Neuronal stem cell (in vitro differentiated cells): Measurements from ENCODE around the gene EML4.

Source experiments
- DNase-seq: peaks from one replicate; pipeline ENCODE4 v3.0.0-alpha.2; 2013; ENCODE audit warnings: low spot score
- H2AFZ ChIP-seq: one replicate; pipeline ENCODE4 v1.6.1; 2013; ENCODE audit warnings: mild to moderate bottlenecking, low read length, inconsistent platforms
- H2AK5ac ChIP-seq: 2 replicates; pipeline ENCODE4 v1.6.1; 2013; ENCODE audit warnings: low read depth, mild to moderate bottlenecking, inconsistent platforms, low read length, moderate library complexity, mixed read lengths
- H2BK120ac ChIP-seq: 2 replicates; pipeline ENCODE4 v1.6.1; 2013; ENCODE audit warnings: low read depth, mild to moderate bottlenecking, inconsistent platforms, low read length, moderate library complexity, mixed read lengths
- H2BK12ac ChIP-seq: one replicate; pipeline ENCODE4 v1.6.1; 2013; ENCODE audit warnings: low read length, inconsistent platforms
- H2BK15ac ChIP-seq: 2 replicates; pipeline ENCODE4 v1.6.1; 2013; ENCODE audit warnings: mild to moderate bottlenecking, low read length, inconsistent platforms, mixed read lengths
- H2BK5ac ChIP-seq: one replicate; pipeline ENCODE4 v1.6.1; 2013; ENCODE audit warnings: inconsistent platforms, mild to moderate bottlenecking, low read length, moderate library complexity
- H3K14ac ChIP-seq: one replicate; pipeline ENCODE4 v1.6.1; 2013; ENCODE audit warnings: low read length, inconsistent platforms
- H3K18ac ChIP-seq: 2 replicates; pipeline ENCODE4 v1.6.1; 2013; ENCODE audit warnings: low read length, inconsistent platforms
- H3K23ac ChIP-seq: 2 replicates; pipeline ENCODE4 v1.6.1; 2013; ENCODE audit warnings: low read depth, mild to moderate bottlenecking, mixed read lengths, low read length, inconsistent platforms; ENCODE audit not compliant: poor library complexity
- H3K27ac ChIP-seq: replicated peaks from 3 replicates; pipeline ENCODE4 v1.5.1; 2013; ENCODE audit warnings: low read length, inconsistent platforms
- H3K27me3 ChIP-seq, 3 experiments: 2 replicates each; pipeline ENCODE4 v1.6.1; 2013; ENCODE audit warnings: low read length in 3 of 3, mild to moderate bottlenecking in 2 of 3, inconsistent platforms in 1 of 3, low read depth in 1 of 3, mixed read lengths in 1 of 3, moderate library complexity in 1 of 3; ENCODE audit not compliant: control insufficient read depth in 3 of 3, insufficient read depth in 3 of 3
- H3K36me3 ChIP-seq, 2 donors: replicated peaks in 1 of 2; 2 replicates each; pipeline ENCODE4 v1.6.1; 2013; ENCODE audit warnings: low read length in 2 of 2; ENCODE audit not compliant: control insufficient read depth in 2 of 2, insufficient read depth in 2 of 2
- H3K4ac ChIP-seq: 2 replicates; pipeline ENCODE4 v1.6.1; 2013; ENCODE audit warnings: inconsistent platforms, mild to moderate bottlenecking, low read length, moderate library complexity
- H3K4me1 ChIP-seq, 2 donors: 1 replicate in 1 of 2; 2 replicates in 1 of 2; pipeline ENCODE4 v1.6.1; 2013; ENCODE audit warnings: low read length in 2 of 2, low read depth in 1 of 2; ENCODE audit not compliant: control insufficient read depth in 2 of 2, insufficient read depth in 1 of 2
- H3K4me2 ChIP-seq: one replicate; pipeline ENCODE4 v1.6.1; 2013; ENCODE audit warnings: mild to moderate bottlenecking, low read length, inconsistent platforms; ENCODE audit not compliant: insufficient read depth, poor library complexity, severe bottlenecking
- H3K4me3 ChIP-seq, 2 donors: 2 replicates each; pipeline ENCODE4 v1.5.1; 2013; ENCODE audit warnings: low read length in 2 of 2, mild to moderate bottlenecking in 2 of 2, inconsistent platforms in 1 of 2, moderate library complexity in 1 of 2
- H3K79me1 ChIP-seq: one replicate; pipeline ENCODE4 v1.6.1; 2013; ENCODE audit warnings: low read depth, mild to moderate bottlenecking, inconsistent platforms, low read length, moderate library complexity
- H3K9ac ChIP-seq: one replicate; pipeline ENCODE4 v1.6.1; 2013; ENCODE audit warnings: mild to moderate bottlenecking, low read depth, low read length, inconsistent platforms; ENCODE audit not compliant: poor library complexity
- H3K9me3 ChIP-seq, 2 donors: replicated peaks in 1 of 2; 2 replicates each; pipeline versions ENCODE3 to v1.6.1; 2013; ENCODE audit warnings: low read length in 2 of 2, mild to moderate bottlenecking in 2 of 2, inconsistent platforms in 1 of 2, low read depth in 1 of 2, mixed read lengths in 1 of 2, moderate library complexity in 1 of 2; ENCODE audit not compliant: control insufficient read depth in 2 of 2, insufficient read depth in 1 of 2
- H4K8ac ChIP-seq: one replicate; pipeline ENCODE4 v1.6.1; 2013; ENCODE audit warnings: low read depth, mild to moderate bottlenecking, inconsistent platforms, low read length, moderate library complexity
- H4K91ac ChIP-seq: one replicate; pipeline ENCODE4 v1.6.1; 2013; ENCODE audit warnings: low read length, low read depth, mild to moderate bottlenecking, inconsistent platforms; ENCODE audit not compliant: poor library complexity
- WGBS, 2 donors: extraction: QIAGEN DNeasy Blood & Tissue Kit; methylation state at CpG; one replicate each; pipeline ENCODE4 v1.1.7; 2013; ENCODE audit warnings: missing lambda C conversion rate in 2 of 2, mixed read lengths in 1 of 2; ENCODE audit not compliant: insufficient read length in 2 of 2, insufficient replicate concordance in 1 of 2; ENCODE audit errors: extremely low coverage in 2 of 2; 5-methylcytosine and 5-hydroxymethylcytosine counted together

EML4 gene

GRCh38 chr2:42256505-42256904, 87.4 kb downstream of the EML4 start:
- no peak overlapping the region for H2BK15ac ChIP-seq

GRCh38 chr2:42261518-42262195, 92.5 kb downstream of the EML4 start:
- H3K23ac ChIP-seq, result no peak overlapping the region
- no peak overlapping the region for H4K8ac ChIP-seq
- H3K4me1 ChIP-seq, result no peaks in the 10 kb centered on the region
- no peak overlapping the region for H2BK5ac ChIP-seq
- no peak overlapping the region for H3K9ac ChIP-seq
- H3K4ac ChIP-seq, result no peak overlapping the region
- no peak overlapping the region for H4K91ac ChIP-seq
- no peak overlapping the region for H2BK12ac ChIP-seq
- no peak overlapping the region for H3K14ac ChIP-seq
- no peak overlapping the region for H3K4me3 ChIP-seq
- H3K18ac ChIP-seq, result no peak overlapping the region
- no peak overlapping the region for H3K27ac ChIP-seq
- no peaks in the 10 kb centered on the region for H3K9me3 ChIP-seq
- H3K27me3 ChIP-seq, result no peaks in the 10 kb centered on the region
- no peaks in the 10 kb centered on the region for H3K79me1 ChIP-seq
- DNase-seq, result no peak
- H2BK15ac ChIP-seq, result no peak overlapping the region
- H3K36me3 ChIP-seq, result peaks cover under 1 to 45% of the 10 kb centered on the region in 2 donors
- no peak overlapping the region for H2BK120ac ChIP-seq
- H3K4me2 ChIP-seq, result no peak overlapping the region
- H2AK5ac ChIP-seq, result no peak overlapping the region
- H2AFZ ChIP-seq, result no peak overlapping the region
- WGBS, 2 donors, result no CpG with 5 or more reads among the region's 3 CpGs

More at GRCh38 chr2:42256505-42256904, 87.4 kb downstream of the EML4 start:
- Histone ChIP-seq H3K27me3 (no peaks in the 10 kb centered on the region), H3K14ac (no peak overlapping the region), H3K27ac (no peak overlapping the region), H3K4ac (no peak overlapping the region), H3K4me1 (peaks cover 0 to 8% of the 10 kb centered on the region in 2 donors), H2BK5ac (no peak overlapping the region), H2BK12ac (no peak overlapping the region), H3K4me3 (no peak overlapping the region), H3K9ac (no peak overlapping the region), H3K18ac (no peak overlapping the region), H2AFZ (no peak overlapping the region), H3K4me2 (no peak overlapping the region), H3K79me1 (no peaks in the 10 kb centered on the region), H4K91ac (no peak overlapping the region), H4K8ac (no peak overlapping the region), H2BK120ac (no peak overlapping the region), H3K36me3 (peaks cover 2 to 34% of the 10 kb centered on the region in 2 donors), H2AK5ac (no peak overlapping the region), H3K23ac (no peak overlapping the region), H3K9me3 (no peaks in the 10 kb centered on the region)
- no peak for DNase-seq
- no CpG with 5 or more reads among the region's 2 CpGs for WGBS, 2 donors

GRCh38 chr2:42266236-42266635, 97.1 kb downstream of the EML4 start:
- no CpG with 5 or more reads among the region's 4 CpGs for WGBS, 2 donors
- Histone ChIP-seq H3K27me3 (no peaks in the 10 kb centered on the region), H3K36me3 (peaks cover 0 to 33% of the 10 kb centered on the region in 2 donors), H3K79me1 (no peaks in the 10 kb centered on the region), H3K14ac (no peak overlapping the region), H4K8ac (no peak overlapping the region), H3K18ac (no peak overlapping the region), H3K9ac (no peak overlapping the region), H3K4me3 (no peak overlapping the region), H2BK5ac (no peak overlapping the region), H3K4me2 (no peak overlapping the region), H3K23ac (no peak overlapping the region), H2BK15ac (no peak overlapping the region), H2BK120ac (no peak overlapping the region), H2BK12ac (no peak overlapping the region), H4K91ac (no peak overlapping the region), H3K9me3 (no peaks in the 10 kb centered on the region), H3K27ac (no peak overlapping the region), H2AFZ (no peak overlapping the region), H2AK5ac (no peak overlapping the region), H3K4me1 (no peaks in the 10 kb centered on the region), H3K4ac (no peak overlapping the region)
- no peak for DNase-seq

- H2AK5ac ChIP-seq, result no peak overlapping the region
- H2BK15ac ChIP-seq, result no peak overlapping the region
- no peak overlapping the region for H4K8ac ChIP-seq
- no peak overlapping the region for H3K27ac ChIP-seq
- no peak overlapping the region for H3K4ac ChIP-seq
- no peak overlapping the region for H2BK120ac ChIP-seq
- no peak overlapping the region for H3K9ac ChIP-seq
- H3K14ac ChIP-seq, result no peak overlapping the region
- no peak for DNase-seq
- no peaks in the 10 kb centered on the region for H3K4me1 ChIP-seq
- H2BK5ac ChIP-seq, result no peak overlapping the region
- H3K4me2 ChIP-seq, result no peak overlapping the region
- H2AFZ ChIP-seq, result no peak overlapping the region
- no peaks in the 10 kb centered on the region for H3K79me1 ChIP-seq
- no peaks in the 10 kb centered on the region for H3K9me3 ChIP-seq
- H3K4me3 ChIP-seq, result no peak overlapping the region
- H3K27me3 ChIP-seq, result no peaks in the 10 kb centered on the region
- peaks cover 0 to 22% of the 10 kb centered on the region in 2 donors for H3K36me3 ChIP-seq
- H2BK12ac ChIP-seq, result no peak overlapping the region
- H3K18ac ChIP-seq, result no peak overlapping the region
- WGBS, 2 donors, result no CpG with 5 or more reads among the region's 1 CpG
- no peak overlapping the region for H4K91ac ChIP-seq
- H3K23ac ChIP-seq, result no peak overlapping the region
Measured at GRCh38 chr2:42267530-42267929, 98.4 kb downstream of the EML4 start.
